Measurements from ENCODE around the gene ZBED6.
"Not testable (repeated sequence)": the region's sequence is repeated elsewhere in the genome, so short reads cannot be mapped to it uniquely, and the experiment has no call there.

Gene ZBED6, protein sequence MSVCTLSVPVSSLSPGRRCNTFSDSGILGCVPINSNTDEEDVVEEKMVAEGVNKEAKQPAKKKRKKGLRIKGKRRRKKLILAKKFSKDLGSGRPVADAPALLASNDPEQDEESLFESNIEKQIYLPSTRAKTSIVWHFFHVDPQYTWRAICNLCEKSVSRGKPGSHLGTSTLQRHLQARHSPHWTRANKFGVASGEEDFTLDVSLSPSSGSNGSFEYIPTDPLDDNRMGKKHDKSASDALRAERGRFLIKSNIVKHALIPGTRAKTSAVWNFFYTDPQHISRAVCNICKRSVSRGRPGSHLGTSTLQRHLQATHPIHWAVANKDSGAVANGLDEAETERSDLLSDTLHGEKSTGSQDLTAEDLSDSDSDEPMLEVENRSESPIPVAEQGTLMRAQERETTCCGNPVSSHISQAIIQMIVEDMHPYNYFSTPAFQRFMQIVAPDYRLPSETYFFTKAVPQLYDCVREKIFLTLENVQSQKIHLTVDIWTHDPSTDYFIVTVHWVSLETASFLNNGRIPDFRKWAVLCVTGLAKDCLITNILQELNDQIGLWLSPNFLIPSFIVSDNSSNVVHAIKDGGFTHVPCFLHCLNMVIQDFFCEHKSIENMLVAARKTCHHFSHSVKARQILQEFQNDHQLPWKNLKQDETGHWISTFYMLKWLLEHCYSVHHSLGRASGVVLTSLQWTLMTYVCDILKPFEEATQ (N-terminal part only)

GRCh38 chr1:203795441-203796235 is at the start of gene ZBED6, which contains the start of gene ZC3H11A:
TSS of gene ZBED6 (plus strand) at chr1:203795623. CDS start at chr1:203797523, 1,900 bp downstream.
TSS of gene ZC3H11A (plus strand) at chr1:203795623. CDS start at chr1:203817071, 21,448 bp downstream.
- DNase-seq = peak; percentile 98

GRCh38 chr1:203746281-203746680 is 49.1 kb upstream of the ZBED6 start:
- no peak for DNase-seq

DNA sequence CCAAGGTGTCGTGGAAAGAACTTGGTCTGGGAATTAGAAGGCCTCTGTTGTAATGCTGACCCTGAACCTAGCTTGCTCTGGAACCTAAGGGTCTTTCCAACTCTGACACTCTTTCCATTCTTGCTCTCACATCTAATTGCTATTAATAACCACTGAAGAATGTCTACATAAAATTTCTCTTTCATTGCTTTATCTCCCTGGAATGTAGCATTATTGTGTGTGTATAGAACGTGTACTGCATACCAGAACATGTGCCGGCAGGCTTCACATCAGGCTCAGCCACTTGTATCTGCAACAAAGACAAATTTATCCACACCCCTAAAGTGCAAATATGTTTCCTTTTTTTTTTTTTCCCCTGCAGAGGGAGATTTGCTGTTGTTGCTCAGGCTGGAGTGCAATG is 44.4 kb upstream of the ZBED6 start:
- DNase-seq = no peak

DNA sequence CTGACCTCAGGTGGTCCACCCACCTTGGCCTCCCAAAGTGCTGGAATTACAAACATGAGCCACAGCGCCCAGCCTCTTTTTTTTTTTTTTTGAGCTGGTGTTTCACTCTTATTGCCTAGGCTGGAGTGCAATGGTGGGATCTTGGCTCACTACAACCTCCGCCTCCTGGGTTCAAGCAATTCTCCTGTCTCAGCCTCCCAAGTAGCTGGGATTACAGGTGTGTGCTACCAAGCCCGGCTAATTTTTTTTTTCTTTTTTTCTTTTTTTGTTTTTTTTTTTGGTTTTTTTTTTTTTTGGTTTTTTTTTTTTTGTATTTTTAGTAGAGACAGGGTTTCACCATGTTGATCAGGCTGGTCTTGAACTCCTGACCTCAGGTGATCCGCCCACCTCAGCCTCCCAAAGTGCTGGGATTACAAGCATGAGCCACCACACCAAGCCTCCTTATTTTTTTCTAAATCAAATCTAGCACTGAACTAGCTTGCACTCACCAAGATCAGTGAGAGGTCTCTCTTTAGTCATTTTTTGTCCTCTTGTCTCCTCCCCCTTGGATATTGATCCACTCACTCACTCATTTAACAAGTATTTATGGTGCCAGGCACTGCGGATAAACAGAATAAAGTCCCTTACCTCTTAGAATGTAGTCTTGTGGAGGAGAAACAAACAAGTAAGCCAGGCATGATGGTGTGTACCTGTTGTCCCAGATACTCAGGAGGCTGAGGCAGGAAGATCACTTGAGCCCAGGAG is 43.6 kb upstream of the ZBED6 start:
- not testable (repeated sequence) for DNase-seq

DNA sequence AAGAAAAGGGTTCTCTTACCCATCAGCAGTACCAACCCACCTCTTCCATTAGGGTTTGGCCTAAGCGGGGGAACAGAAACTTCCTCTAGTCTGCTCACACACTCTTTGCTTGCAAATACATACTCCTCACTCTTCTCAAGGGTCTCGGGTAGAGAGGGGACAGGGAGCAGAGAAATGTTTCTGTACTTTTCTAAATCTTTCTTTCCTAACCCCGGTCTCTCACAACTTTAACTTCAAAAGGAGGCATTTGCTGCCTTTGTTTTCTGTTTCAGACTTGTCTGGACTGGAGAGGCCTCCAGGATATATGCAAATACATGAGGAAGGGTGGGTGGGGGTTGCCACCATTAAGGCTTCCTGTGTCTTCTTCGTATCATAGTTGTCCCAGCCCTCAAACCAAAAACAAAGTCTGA is 41.0 kb upstream of the ZBED6 start:
- DNase-seq = no peak

DNA sequence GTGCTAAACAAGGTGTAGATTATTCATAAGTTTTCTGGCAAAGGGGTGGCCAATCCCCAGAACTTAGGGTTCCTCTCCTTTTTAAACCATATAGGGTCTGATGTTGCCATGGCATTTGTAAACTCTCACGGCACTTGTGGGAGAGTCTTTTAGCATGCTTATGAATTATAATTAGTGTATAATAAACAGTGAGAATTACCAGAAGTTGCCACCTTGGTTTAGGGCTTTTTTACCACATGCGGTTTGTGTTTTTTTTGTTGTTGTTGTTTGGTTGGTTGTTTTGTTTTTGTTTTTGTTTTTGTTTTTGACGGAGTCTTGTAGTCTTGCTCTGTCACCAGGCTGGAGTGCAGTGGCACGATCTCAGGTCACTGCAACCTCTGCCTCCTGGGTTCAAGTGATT is 39.4 kb upstream of the ZBED6 start:
- no peak for DNase-seq

DNA sequence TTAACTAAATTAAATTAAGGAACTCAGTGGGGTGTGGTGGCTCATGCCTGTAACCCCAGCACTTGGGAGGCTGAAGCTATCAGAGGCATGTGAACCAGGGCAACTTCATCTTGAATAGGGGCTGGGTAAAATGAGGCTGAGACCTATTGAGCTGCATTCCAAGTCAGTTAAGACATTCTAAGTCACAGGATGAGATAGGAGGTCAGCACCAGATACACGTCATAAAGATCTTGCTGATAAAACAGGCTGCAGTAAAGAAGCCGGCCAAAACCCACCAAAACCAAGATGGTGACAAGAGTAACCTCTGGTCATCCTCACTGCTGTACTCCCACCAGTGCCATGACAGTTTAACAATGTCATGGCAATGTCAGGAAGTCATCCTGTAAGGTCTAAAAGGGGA is 36.7 kb upstream of the ZBED6 start:
- DNase-seq = not testable (repeated sequence)

- no peak for DNase-seq
Observed at GRCh38 chr1:203760506-203760905, 34.9 kb upstream of the ZBED6 start.

- DNase-seq = not testable (repeated sequence)
Observed at GRCh38 chr1:203761958-203762357, 33.5 kb upstream of the ZBED6 start.

- DNase-seq = no peak
Observed at GRCh38 chr1:203763505-203763904, 31.9 kb upstream of the ZBED6 start.

DNA sequence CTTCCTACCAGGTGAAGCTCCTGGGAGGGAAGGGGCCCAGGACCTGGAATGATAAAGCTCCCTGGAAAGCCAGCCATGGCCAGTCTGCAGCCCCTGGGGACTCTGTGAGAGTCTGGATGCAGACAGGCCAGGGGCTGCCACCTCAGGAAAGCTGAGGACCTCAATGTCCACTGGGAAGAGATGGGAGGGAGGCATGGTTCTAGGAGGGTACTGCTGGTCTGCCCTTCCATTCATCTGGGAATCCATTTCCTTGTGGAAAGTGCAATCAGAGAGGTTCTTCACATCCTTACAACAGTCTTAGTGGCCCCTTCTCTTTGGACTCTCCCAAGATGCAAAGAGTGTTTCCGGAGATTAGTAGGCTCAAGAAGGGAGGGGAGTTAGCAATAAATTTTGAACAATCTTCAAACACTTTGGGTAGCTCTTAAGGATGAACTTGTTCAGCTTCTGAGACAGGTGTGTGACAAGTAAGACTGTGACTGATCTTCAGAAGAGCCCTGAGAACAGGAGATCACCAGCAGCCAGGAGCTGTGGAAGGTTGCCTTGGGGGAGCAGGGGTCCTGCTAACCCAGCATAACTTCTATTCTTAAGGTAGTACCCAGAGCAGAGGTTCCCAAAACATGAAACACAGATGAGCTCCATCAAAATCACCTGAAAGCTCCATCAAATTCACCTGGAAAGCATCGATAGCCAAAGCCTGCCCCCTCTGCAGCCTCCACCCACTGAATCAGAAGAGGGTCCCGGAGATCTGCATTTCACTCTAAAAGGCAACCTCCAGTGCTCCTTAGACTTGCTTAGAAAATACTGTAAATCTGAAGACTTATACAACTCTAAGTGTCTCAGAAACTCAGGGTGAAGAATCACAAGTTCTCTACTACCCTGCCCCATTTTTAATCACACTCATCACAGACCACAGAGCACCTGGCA is 31.1 kb upstream of the ZBED6 start:
- DNase-seq = no peak

- DNase-seq = peak; percentile 81
Observed at GRCh38 chr1:203765029-203765837, 30.2 kb upstream of the ZBED6 start, which contains the start of gene LAX1. TSS of gene LAX1 (plus strand) at chr1:203765183. CDS start at chr1:203765566, 383 bp downstream.

DNA sequence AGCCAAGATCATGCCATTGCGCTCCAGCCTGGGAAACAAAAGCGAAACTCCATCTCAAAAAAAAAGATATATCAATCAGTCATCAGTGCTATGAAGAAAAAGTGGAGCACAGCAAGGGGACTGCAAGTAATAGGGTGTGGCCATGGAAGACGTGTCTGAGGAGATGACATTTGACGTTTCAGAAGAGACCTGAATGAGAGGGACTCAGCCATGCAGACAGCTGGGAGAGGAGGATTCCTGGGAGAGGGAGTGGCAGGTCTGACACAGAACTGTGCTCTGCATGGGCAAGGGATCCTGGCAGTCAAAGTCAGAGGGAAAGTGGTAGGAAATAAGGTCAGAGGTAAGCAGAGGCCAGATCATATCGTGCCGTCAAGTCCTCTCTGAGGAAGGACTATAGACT is 27.2 kb upstream of the ZBED6 start:
- DNase-seq = no peak

DNA sequence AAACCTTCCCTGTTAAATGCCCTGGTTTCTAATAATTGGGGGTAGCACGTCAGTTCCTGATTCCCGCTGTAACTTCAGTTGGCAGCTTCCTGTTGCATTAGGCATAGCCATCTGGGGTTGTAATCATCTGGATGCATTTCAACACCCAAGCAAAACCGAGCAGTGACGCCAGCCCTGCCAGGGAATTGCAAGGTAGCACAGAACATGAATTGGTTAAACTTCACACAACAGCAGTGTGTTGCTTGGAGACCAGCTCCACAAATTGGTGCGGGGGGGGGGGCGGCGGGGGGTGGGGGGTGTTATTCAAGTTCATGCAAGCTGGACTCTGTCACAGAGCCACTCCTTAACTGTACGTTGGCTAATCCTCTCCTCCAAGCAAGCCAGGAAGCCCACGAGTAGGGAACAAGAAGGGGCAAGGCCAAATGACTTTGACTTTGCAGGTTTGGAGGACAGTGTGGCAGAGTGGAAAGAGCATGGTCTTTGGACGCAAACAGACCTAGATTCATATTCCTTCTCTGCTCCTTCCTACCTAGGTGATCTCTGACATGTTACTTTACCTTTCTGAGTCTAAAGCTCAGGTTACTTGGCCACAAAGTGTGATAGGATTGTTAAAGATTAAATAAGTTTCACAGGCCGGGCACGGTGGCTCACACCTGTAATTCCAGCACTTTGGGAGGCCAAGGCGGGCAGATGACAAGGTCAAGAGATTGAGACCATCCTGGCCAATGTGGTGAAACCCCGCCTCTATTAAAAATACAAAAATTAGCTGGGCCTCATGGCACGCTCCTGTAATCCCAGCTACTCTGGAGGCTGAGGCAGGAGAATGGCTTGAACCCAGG is 25.7 kb upstream of the ZBED6 start:
- DNase-seq = no peak

GRCh38 chr1:203771901-203772301 is 23.5 kb upstream of the ZBED6 start:
- no peak for DNase-seq

DNA sequence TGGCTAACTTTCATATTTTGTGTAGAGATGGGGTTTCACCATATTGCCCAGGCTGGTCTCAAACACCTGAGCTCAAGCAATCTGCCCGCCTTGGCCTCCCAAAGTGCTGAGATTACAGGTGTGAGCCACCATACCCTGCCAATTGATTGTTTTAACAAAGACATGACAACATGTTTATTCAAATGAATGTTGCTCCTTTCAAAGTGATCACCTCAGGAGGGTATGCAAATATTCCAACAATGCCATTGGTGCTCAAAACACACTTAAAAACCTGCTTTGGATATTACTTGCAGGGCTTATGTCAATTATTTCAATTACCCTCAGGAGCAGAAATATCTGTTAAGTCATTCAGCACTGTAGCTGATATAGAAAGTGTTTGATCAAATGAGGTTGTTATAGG is 22.6 kb upstream of the ZBED6 start:
- no peak for DNase-seq

GRCh38 chr1:203776636-203777035 is 18.8 kb upstream of the ZBED6 start:
- no peak for DNase-seq

- no peak for DNase-seq
Observed at GRCh38 chr1:203777596-203777995, 17.8 kb upstream of the ZBED6 start.

DNA sequence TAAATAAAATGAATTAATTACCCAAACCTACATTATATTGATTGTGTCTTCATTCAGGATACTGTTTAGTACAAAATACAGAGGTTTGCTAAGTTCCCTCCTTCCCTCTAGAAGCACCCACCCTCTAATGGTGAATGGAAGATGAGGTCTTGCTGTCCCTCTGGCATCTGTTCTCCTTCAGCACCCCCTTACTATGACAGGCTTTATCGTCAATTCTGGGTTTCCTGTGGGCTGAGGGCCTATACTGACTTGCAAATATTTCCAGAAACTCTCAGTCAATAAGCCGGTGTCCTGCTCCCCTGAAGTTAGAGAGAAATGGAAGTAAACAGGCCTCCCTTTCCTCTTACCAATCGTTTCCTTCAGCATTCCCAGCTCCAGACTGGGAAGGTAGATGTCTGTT is 17.3 kb upstream of the ZBED6 start:
- DNase-seq = no peak
